Adrenal gland (tissue), 12 donors: Measurements from ENCODE around the gene OVOL3. TPM values are rescaled to one million over a fixed set of nuclear protein-coding genes. Genes with fewer than 3 reads are reported as not detected.

Source experiments
- DNase-seq, 7 donors: peaks; one replicate each; pipeline ENCODE4 v3.0.0-alpha.2; 2019 to 2020
- H3K27ac ChIP-seq, 5 donors: fragments of 200-600 bp; sonication (generic) in 4 of 5; 1 replicate in 3 of 5; 2 replicates in 2 of 5; pipeline versions ENCODE4 v1.5.1 to v1.8.0; 2016 to 2020; ENCODE audit warnings: mild to moderate bottlenecking in 1 of 5
- H3K27me3 ChIP-seq: fragments of 200-600 bp; 2 replicates; pipeline ENCODE4 v1.8.0; 2021
- H3K36me3 ChIP-seq, 2 donors: fragments of 200-600 bp; replicated peaks in 1 of 2; 1 replicate in 1 of 2; 2 replicates in 1 of 2; pipeline versions ENCODE4 v1.5.1 to v1.8.0; 2018 to 2022
- H3K4me1 ChIP-seq, 2 donors: fragments of 200-600 bp; replicated peaks in 1 of 2; 1 replicate in 1 of 2; 2 replicates in 1 of 2; pipeline versions ENCODE4 v1.5.1 to v1.8.0; 2018 to 2021
- H3K4me3 ChIP-seq, 4 donors: fragments of 200-600 bp; sonication (generic) in 3 of 4; one replicate each; pipeline ENCODE4 v1.5.1; 2016 to 2018
- H3K9me3 ChIP-seq, 3 donors: fragments of 200-600 bp; sonication (generic) in 1 of 3; replicated peaks in 1 of 3; 1 replicate in 2 of 3; 2 replicates in 1 of 3; pipeline versions ENCODE4 v1.5.1 to v1.8.0; 2016 to 2021
- POLR2A ChIP-seq, 2 donors: fragments of 450-650 bp; IDR thresholded peaks; one replicate each; pipeline ENCODE4 v1.6.1; 2017; ENCODE audit warnings: antibody characterized with exemption in 2 of 2, mild to moderate bottlenecking in 2 of 2, moderate library complexity in 1 of 2
- WGBS, 4 donors: extraction: QIAGEN DNeasy Blood & Tissue Kit in 2 of 4; methylation state at CpG; one replicate each; pipeline versions ENCODE4 v1.1.5 to v1.1.7; 2013 to 2017; 5-methylcytosine and 5-hydroxymethylcytosine counted together
- intact Hi-C, 2 donors: fragments of 100-400 bp; cut with DNase I; formaldehyde crosslinking; loops; one replicate each; pipeline versions ENCODE4 v1.14.1 to v1.15.0; 2022 to 2023
- polyA plus RNA-seq, 3 donors: library from polyadenylated mRNA; stranded (reverse); fragments of 200-250 nt in 2 of 3; fragments of 350-450 nt in 1 of 3; fragmentation: Illumina TruSeq in 1 of 3; extraction: RNeasy Lipid Tissue Mini Kit (QIAGEN cat#74804) in 1 of 3; gene quantifications; one replicate each; pipeline ENCODE4 v1.2.3, GENCODE V29; 2013 to 2014
- total RNA-seq, 9 donors: library from RNA; depleted of rRNA in 4 of 9; stranded (reverse); fragments of >200 nt in 4 of 9; fragments of 120-200 nt in 1 of 9; fragmentation: NEBNext Ultra II Directional in 1 of 9; extraction: Animal tissue kit (Norgen Biotek cat#: 25700) in 1 of 9; gene quantifications; one replicate each; pipeline versions ENCODE4 v1.1.0 to v1.2.4, GENCODE V29; 2013 to 2023
- TF ChIP-seq, protein P1 (sequence below), 6 experiments: fragments of 450-650 bp in 4 of 6; fragments of 200-600 bp in 2 of 6; sonication (generic) in 1 of 6; IDR thresholded peaks; 1 replicate in 5 of 6; 2 replicates in 1 of 6; pipeline versions ENCODE4 v1.5.1 to v1.8.0; 2016 to 2021; ENCODE audit warnings: antibody characterized with exemption in 6 of 6, mild to moderate bottlenecking in 2 of 6, moderate library complexity in 1 of 6
- donor health status: healthy with polysubstance abuse.
- donor health status: Bipolar disorder and iron deficiency.
- donor health status: DM: yes; HTN: yes; CAD: no.
- donor health status: DM: no; HTN: no; CAD: no.
- donor health status: DM: no; HTN: no; CAD: no.
- donor health status: DM: yes; HTN: yes; CAD: no.

OVOL3 gene
- total and polyA plus RNA-seq, 12 donors = not detected

- no peak for DNase-seq
- no peaks in the 10 kb centered on the region for H3K4me1 ChIP-seq
- WGBS, 4 donors = 92 to 100% (median 95%) methylated on average over 5 of the region's 5 CpGs
- intact Hi-C loops = no loop called here
- no peak for TF ChIP-seq POLR2A (IDR thresholded peaks at IDR 0.05)
- TF ChIP-seq, protein P1, sequence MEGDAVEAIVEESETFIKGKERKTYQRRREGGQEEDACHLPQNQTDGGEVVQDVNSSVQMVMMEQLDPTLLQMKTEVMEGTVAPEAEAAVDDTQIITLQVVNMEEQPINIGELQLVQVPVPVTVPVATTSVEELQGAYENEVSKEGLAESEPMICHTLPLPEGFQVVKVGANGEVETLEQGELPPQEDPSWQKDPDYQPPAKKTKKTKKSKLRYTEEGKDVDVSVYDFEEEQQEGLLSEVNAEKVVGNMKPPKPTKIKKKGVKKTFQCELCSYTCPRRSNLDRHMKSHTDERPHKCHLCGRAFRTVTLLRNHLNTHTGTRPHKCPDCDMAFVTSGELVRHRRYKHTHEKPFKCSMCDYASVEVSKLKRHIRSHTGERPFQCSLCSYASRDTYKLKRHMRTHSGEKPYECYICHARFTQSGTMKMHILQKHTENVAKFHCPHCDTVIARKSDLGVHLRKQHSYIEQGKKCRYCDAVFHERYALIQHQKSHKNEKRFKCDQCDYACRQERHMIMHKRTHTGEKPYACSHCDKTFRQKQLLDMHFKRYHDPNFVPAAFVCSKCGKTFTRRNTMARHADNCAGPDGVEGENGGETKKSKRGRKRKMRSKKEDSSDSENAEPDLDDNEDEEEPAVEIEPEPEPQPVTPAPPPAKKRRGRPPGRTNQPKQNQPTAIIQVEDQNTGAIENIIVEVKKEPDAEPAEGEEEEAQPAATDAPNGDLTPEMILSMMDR (IDR thresholded peaks at IDR 0.05) = no peak
- H3K4me3 ChIP-seq = no peak overlapping the region
- H3K27ac ChIP-seq = no peak overlapping the region
- H3K9me3 ChIP-seq = no peaks in the 10 kb centered on the region
- no peaks in the 10 kb centered on the region for H3K36me3 ChIP-seq
- no peaks in the 10 kb centered on the region for H3K27me3 ChIP-seq
These were observed 21.1 kb upstream of the OVOL3 start for GRCh38 chr19:36089847-36090246.

DNA sequence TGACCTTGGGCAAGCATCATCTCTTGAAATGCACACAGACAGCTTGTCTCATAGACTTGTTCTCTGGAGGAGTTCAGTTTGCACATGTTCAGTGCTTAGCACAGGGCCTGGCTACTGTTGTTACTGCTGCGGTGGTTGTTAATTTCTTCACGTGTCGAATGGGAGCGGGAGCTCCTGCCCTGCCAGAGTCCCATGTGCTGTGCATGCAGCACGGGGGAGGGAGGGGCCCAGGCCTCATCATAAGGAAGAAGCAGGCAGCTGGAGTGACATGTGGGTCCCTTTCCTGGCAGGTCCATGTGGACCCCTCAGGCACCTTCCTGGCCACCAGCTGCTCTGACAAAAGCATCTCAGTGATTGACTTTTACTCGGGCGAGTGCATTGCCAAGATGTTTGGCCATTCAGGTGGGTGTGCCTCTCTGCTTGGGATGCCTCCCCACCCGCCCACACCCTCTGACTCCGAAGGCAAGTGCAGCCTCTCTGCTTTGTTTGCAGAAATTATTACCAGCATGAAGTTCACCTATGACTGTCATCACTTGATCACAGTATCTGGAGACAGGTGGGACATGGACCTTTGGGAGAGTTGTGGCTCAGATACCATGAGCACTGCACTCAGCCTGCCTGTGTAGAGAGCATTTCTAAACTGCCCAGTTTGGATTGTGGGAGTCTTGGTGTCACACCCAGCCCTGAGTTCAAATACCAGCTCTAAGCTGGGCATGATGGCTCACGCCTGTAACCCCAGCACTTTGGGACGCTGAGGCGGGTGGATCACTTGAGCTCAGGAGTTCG lies 19.8 kb upstream of the OVOL3 start:
- Histone ChIP-seq H3K27ac (no peak overlapping the region), H3K36me3 (no peaks in the 10 kb centered on the region), H3K4me3 (no peak overlapping the region), H3K4me1 (no peaks in the 10 kb centered on the region), H3K27me3 (no peaks in the 10 kb centered on the region), H3K9me3 (no peaks in the 10 kb centered on the region)
- no peak for DNase-seq
- TF ChIP-seq POLR2A (IDR thresholded peaks at IDR 0.05) = no peak
- TF ChIP-seq, protein P1 (IDR thresholded peaks at IDR 0.05) = no peak
- intact Hi-C loops = no loop called here
- 78 to 97% (median 89%) methylated on average over 11 to 13 of the region's 13 CpGs for WGBS, 4 donors

GRCh38 chr19:36092566-36092965 lies 18.4 kb upstream of the OVOL3 start:
- Histone ChIP-seq H3K4me3 (no peak overlapping the region), H3K27me3 (no peaks in the 10 kb centered on the region), H3K9me3 (no peaks in the 10 kb centered on the region), H3K4me1 (no peaks in the 10 kb centered on the region), H3K27ac (no peak overlapping the region), H3K36me3 (no peaks in the 10 kb centered on the region)
- intact Hi-C loops = no loop called here
- WGBS, 4 donors = 93 to 99% (median 96%) methylated on average over 6 to 7 of the region's 7 CpGs; no CpG with 5 or more reads in 1 of the 4 donors
- TF ChIP-seq, protein P1 (IDR thresholded peaks at IDR 0.05) = no peak
- no peak for DNase-seq

GRCh38 chr19:36093146-36093662 lies 17.7 kb upstream of the OVOL3 start:
- no peak overlapping the region for H3K4me3 ChIP-seq
- TF ChIP-seq, protein P1 (IDR thresholded peaks at IDR 0.05) = no peak
- TF ChIP-seq POLR2A (IDR thresholded peaks at IDR 0.05) = no peak
- intact Hi-C loops = no loop called here
- no peak for DNase-seq
- no peaks in the 10 kb centered on the region for H3K9me3 ChIP-seq
- 79 to 97% (median 94%) methylated on average over 5 of the region's 5 CpGs for WGBS, 4 donors
- H3K27ac ChIP-seq = no peak overlapping the region
- no peaks in the 10 kb centered on the region for H3K4me1 ChIP-seq
- H3K27me3 ChIP-seq = no peaks in the 10 kb centered on the region
- H3K36me3 ChIP-seq = no peaks in the 10 kb centered on the region
